Medulla oblongata (tissue), 1 donor: ENCODE results near the gene PRSS22.

Experiments used
- DNase-seq: peaks from one replicate; pipeline ENCODE4 v3.0.0-alpha.2; 2015; ENCODE audit errors: extremely low spot score

PRSS22 gene

DNA sequence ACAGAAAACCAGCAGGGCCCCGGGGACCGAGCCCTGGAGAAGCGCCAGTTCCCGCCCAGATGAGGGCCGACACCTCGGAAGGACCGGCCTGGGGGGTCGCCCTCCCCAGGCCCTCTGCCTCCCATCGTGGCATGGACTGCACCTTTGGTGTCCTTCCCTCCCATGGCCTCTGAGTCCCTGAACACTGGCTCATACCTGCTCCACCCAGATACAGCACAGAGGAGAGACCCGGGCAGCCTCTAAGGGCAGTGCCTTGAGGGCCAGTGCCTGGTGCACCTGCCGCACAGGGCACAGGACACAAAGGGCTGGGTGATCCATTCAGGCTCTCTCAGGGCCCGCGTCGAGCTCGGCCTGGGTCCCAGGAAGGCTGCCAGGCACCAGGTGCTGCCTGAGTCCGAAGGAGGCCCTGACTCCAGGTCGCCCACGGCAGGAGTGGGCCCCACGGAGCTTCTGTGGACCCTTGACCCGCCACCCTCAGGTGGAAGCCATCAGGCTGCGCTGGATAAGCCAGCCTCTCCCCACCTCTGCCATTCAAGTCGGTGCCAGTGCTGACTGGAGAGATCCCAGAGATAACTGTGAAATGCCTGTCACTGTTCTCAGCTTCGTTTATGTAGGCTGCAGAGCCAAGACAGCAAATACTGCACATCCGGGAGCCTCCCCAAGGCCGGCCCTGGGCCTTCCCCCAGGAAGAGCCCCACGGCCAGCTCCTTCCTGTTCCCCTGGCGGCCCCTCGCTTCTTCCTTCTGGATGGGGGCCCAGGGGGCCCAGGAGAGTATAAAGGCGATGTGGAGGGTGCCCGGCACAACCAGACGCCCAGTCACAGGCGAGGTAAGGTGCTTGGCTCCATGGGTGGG, 28.2 kb downstream of the PRSS22 start, which contains the start of gene ZG16B:
TSS of gene ZG16B (plus strand) at position 803 of the 854 bp plus-strand sequence. CDS start 139 bp downstream, outside the sequence.
- DNase-seq: no peak

DNA sequence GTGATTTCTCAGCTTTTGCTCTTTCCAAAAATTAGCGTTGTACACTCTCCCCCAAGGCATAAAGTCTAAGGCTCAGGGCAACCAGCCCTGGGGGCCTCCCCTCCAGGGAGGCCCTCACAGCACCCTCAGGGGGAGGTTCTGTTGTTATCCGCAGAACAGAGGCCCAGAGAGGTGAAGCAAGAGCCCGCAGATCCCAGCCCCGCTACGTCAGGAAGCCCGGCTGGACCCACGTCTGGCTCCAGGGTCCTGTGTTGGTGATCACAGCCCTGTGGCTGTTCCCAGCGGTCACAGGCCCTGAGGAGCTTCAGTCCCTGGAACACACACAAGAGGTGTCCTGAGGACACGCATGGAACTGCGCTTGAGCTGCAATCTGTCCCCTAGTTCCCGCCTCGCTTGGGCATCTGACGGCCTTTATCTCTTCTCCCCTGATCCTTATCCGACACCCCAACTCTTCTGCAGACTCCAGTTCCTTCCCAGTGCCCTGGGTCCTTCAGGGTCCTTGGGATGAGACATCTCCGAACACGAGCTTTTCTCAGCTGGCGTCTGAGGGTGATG, 29.0 kb downstream of the PRSS22 start:
- DNase-seq: no peak

GRCh38 chr16:2828521-2828840, 29.5 kb downstream of the PRSS22 start:
- DNase-seq: no peak

DNA sequence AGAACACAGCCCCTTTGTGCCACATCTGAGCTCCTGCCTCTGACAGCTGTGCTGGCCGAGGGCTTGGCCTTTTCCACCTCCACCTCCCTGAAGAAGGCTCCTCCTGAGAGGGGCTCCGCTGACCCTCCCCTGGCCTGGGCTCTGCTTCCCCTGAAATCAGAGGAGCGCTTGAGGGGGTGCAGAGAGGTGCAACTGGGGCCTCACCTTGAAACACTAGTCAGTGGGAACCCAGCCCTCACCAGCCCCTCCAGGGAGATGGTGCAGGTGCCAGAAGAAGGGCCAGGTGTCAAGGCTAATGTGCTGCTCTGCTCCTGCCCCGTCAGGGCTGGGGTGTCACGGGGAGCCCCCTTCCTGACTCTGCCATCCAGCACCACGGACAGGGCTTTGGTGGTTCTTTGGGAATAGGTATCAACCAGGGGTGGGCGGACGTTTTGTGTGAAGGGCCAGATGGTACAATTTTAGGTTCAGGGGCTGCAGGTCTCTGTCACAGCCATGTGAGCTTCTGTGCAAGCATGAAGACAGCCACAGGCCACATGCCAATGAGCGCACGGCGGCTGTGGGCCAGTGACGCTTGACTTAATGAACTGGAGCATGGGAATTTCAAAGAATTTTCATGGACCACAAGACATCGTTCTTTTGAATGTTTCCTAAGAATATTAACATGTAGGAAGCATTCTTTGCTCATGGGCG, 30.0 kb downstream of the PRSS22 start:
- no peak for DNase-seq

- DNase-seq: no peak
These were observed 30.6 kb downstream of the PRSS22 start for GRCh38 chr16:2827374-2827791.

- DNase-seq: no peak
These were observed 31.2 kb downstream of the PRSS22 start for GRCh38 chr16:2826591-2827373.

GRCh38 chr16:2825906-2826305, 32.1 kb downstream of the PRSS22 start:
- no peak for DNase-seq

- no peak for DNase-seq
These were observed 32.8 kb downstream of the PRSS22 start for GRCh38 chr16:2825049-2825742.

GRCh38 chr16:2824626-2825025, 33.3 kb downstream of the PRSS22 start:
- DNase-seq: no peak

GRCh38 chr16:2822496-2822895, 35.5 kb downstream of the PRSS22 start:
- no peak for DNase-seq

DNA sequence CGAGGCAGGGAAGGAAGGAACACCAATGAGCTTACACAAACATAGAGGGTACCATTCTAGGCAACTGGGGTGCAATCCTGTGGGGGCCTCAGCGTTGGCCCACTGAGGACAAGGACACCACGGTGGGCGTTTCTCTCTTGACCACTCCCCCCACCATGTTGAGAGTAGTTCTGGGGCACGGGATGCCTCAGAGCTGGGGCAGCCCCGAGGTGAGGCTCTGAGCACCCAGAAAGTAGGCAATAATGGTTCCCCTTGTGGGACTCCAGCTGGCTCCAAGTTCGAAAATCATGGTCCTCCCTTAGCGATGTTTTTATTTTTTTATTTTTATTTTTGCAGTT, 35.8 kb downstream of the PRSS22 start:
- no peak for DNase-seq

GRCh38 chr16:2821487-2822157, 36.3 kb downstream of the PRSS22 start:
- no peak for DNase-seq

- no peak for DNase-seq
These were observed 37.0 kb downstream of the PRSS22 start for GRCh38 chr16:2820836-2821486.

DNA sequence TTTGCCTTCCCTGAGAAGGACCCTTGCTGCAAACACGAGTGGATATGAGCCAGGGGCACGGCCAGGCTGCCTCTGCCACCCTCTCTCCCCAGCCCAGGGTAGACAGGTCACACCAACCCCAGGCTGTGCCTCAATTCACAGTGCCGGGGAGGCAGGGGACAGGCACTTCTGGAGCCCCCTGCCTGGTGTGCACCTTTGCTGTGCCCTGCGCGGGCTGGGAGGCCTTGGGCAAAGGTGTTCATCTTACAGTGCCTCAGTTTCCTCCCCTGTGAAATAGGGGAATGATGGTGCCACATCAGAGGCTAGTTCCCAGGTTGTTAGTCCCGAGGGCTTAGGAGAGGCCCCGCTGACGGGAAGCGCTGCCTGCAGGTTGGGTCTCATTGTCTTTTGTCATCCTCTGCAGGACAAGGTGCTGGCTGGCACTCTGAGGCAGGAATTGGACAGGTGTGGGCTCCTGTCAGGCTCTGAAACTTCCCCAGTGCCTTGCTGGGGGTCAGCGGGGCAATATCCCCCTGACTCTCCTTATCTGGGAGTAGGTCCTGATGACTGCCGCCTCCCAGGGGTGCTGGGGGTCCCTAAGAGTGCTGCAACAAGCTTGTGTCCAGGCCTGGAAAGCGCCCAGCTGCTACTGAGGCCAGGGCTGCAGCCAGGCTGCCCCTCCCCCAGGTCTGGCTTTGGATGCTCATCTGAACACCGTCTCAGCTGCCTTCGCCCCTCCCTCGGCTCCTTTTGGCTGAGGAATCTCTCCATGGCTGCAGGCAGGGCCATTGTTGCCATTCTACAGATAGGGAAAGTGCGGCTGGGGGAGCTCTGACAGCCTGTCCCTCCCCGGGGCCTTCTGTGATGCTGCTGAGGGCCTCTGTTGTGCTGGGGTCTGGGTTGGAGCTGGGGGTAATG, 37.8 kb downstream of the PRSS22 start:
- DNase-seq: no peak

DNA sequence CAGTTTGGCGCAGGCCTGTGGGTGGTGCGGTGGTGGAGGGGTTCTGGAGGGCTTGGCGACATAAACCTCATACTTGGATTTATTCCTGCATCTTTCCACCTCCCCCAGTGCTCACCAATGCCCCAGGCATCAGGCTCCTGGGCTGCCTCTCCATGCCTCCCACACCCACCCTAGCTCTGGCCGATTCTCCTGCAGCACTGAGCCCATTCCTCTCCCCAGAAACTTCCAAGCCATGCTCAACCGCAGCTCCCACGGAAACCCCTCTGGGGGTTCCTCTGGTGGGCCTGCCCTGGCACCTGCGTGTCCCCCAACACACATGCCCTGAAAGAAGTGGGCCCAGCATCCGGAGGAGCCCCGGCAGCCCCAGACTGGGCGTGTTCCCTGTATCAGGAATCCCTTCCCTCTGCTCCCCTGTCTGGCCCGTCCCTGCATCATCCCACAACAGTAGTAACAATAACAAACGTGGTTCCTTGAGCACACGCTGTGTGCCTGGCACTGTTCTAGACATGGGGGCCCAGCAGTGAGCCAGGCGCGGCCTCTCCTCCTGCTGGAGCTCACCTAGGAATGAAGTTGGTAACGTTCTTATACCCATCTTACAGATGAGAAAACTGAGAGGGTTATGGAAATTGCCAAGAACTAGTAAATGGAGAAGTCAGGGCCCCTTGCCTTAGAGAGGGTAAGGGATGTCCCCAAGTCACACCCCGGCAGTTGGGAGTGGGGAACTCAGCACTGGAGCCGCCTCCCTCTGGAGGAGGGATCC, 38.6 kb downstream of the PRSS22 start:
- no peak for DNase-seq

DNA sequence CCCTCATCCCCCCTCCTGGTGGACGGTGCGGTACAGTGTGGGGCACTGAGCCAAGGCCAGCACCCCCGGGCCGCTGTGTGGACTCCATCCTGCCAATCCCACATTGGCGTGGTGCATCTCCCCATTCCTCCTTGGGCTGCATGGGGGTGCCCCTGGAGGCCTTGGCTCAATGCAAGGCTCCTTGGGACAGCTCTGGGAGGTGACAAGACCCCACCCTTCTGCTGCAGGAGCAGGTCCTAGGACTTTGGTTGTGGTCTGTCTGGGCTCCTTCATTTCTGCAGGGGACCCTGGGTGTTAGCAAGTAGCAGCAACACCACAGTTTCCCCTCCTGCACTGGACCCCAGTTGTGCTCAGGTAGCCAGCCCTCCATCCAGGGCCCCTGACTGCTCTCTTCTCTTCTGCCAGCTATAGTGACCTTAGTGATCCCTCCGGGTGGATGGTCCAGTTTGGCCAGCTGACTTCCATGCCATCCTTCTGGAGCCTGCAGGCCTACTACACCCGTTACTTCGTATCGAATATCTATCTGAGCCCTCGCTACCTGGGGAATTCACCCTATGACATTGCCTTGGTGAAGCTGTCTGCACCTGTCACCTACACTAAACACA, 39.6 kb downstream of the PRSS22 start:
- DNase-seq: no peak

GRCh38 chr16:2817340-2818271, 40.4 kb downstream of the PRSS22 start:
- no peak for DNase-seq
